Measurements from ENCODE around the gene TCF7. TPM values are rescaled to one million over a fixed set of nuclear protein-coding genes. Genes with fewer than 3 reads are reported as not detected.

Gene TCF7
- total RNA-seq = 8.5 TPM

DNA sequence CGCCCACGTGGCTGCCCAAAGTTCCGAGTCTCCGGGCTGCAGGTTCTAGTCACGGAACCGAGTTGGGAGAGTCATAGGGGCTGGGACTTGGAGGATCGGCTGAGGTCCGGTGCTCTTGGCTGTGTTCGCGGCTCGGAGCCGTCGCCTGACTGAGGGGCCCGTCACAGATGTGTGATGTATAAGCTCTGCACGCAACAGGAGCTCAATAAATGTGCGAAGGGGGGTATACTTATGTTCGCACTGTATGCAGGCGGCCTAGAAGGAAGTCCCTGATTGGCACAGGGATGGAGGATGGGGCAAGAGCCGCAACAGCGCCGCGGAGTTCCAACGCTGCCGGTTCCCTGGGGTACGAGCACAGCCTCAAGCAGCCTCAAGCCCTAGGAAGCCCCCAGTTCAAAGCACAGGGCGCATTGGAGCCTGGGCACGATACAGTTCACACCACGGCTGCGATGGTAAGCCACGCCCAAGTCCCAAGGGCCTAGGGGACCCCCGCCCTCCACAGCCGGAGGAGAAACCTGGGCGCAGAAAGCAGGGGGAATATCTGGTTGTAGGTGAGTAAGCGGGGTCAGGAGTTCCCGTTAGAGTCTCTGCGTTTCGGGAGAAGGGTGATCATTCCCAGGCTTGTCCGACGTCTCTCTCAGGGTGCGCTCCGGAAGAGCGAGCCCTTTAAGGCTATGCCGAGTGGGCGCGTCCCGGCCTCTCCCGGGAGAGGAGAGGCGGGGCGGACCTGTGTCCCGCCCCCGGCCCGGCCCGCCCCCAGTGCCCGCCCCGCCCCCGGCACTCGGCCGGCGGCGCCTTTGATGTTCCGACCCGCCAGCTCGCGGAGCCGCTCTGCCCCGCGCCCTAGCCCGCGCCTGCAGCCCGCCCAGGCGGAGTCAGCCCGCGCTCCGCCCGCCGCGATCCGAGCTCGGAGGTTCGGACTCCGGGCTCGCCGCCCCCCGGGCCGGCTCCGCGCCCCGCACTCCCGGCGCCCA lies at the start of gene TCF7:
TCF7 (plus strand) TSS at position 780 of the 974 bp plus-strand sequence. CDS start 226 bp downstream, outside the sequence.
- DNase-seq (ENCODE audit: low spot score) (peak; percentile 81), ATAC-seq (peak; percentile 94)
- intact Hi-C loops (cut with DNase I) = no loop called here

DNA sequence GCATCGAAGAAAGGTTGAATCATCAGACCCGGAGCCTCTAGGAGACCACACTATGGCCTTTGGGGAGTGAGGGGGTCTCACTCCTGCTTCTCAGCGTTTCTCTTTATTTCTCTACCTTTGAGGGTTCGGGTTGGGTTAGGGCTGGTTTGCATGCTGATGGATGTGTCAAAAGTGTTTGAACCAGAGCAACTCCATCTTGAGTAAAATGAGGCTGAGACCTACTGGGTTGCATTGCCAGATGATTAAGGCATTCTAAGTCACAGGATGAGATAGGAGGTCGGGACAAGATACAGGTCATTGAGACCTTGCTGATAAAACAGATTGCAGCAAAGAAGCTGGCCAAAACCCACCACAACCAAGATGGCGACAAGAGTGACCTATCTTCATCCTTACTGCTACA lies 44.9 kb upstream of the TCF7 start:
- intact Hi-C loops (cut with DNase I) = no loop called here
- DNase-seq (ENCODE audit: low spot score) (no peak), ATAC-seq (no peak)

DNA sequence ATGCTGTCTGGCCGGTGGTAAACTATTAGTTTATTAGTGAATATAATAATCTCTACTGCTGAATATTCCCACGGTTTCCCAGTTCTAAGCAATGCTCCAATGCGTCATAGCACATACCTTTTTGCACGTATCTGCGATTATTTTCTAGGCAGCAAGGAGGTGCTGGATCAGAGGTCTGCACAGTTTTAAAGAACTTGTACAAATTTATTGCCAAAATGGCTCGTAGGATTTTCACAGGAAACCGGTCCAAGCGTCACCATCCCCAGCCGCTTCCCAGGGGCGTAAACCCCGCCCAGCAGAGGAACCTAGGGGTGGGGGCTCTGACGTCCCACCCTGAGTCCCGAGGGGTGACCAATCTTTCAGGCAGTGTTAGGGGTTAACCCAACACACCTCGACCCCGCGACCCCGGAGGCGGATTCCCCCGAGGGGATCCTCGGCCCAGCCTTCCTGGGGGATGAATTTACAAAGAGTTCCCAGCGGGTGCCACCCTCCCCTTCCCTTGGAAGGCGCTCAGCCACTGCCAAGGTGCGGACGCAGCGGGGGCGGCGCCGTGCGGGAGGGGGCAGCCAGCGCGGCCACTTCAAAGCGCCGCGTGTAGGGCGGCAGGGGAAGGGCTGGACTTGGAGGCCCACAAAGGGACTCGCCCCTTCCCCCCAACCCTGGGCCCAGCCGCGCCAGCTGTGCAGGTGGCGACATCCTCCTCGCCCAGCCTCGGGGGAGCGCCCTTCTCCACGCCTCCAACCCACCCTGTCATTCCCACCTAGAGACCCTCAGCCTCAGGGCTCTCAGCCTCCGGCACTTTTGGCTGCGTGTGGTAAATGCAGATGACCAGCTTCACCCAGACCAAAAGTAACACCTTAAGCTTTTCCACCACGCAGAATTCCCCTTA lies 43.5 kb upstream of the TCF7 start:
- peak; percentile 39 for ATAC-seq
- intact Hi-C loops (cut with DNase I) = no loop called here
- no peak for DNase-seq (ENCODE audit: low spot score)

DNA sequence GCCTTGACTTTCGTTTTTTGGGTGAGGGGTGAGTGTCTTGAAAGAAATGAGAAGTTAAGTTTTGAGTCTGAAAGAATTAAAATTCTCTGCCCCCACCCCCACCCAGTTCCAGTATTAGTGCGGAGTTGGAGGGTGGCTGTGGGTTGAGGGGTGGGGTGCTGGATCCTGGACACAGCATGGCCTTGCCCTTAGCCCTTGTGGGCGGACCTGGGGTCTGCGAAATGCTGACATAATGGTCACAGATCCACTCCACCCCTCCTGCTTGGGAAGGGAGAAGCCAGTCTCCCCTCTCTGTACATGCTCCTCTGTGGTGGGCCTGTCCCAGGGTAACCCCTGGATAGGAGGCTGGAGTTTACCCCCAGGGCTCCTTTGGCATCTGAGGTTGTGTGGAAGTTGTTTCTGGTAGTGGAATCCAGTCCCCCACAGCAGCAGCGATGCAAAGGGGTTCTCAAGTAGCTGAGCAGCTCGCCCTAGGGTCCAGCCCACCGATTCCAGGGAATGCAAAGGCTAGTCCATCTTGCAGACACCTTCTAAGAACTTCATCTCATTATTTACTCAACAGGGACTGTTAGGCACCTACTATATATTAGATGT lies 42.8 kb upstream of the TCF7 start:
- intact Hi-C loops (cut with DNase I) = no loop called here
- DNase-seq (ENCODE audit: low spot score) = no peak
- ATAC-seq = no peak

DNA sequence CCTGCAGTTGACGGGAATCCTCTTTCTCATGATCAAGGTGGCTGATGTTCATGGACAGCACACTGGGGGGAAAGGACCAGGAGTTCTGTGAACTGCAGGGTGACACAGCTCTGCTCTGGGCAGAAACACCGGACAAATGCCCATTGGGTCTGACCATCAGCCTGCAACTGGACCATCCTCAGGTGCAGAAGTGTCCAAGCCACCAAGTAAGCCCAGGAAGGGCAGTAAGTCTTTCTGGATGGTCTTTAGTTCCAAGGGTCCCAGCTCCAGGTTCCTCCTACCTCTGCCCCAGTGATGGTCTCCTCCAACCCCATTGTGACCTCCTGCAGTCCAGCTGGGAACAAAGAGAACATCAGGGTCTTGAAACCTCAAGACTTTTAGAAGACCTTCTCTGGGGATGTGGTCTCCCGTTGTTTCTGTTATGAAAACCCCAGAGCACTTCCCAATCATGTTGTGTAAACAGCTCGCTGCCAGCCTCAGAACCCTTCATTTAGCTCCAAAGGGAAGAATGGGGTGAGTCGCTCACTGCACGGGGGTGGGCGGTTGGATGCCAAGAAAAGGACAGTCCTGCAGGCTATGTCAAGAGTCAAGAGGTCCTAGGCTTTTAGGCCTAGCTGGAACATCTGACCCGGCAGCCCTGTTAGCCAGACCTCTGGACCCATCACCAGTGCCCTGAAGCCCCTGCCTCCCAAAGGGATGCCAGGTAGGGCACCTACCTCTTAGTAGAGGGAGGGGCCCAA lies 41.8 kb upstream of the TCF7 start:
- no peak for ATAC-seq
- intact Hi-C loops (cut with DNase I) = no loop called here
- DNase-seq (ENCODE audit: low spot score) = no peak

DNA sequence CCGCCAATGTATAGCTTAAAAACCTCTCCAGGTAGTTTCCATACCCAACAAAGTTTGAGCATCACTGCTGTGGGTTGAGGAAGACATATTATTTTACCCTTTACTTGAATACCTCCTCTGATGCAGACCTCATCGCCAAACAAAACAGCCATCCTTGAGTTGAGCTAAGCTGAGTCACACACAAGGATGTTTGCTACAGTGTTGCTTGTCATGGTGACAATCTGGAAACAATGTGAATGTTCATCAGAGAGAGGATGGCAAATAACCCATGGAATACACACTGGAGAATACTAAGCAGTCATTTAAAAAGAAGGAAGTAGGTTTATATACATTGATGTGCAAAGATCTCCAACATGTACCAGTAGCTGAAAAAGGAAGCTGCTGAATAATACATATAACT lies 41.1 kb upstream of the TCF7 start:
- ATAC-seq (no peak), DNase-seq (ENCODE audit: low spot score) (no peak)
- intact Hi-C loops (cut with DNase I) = no loop called here

DNA sequence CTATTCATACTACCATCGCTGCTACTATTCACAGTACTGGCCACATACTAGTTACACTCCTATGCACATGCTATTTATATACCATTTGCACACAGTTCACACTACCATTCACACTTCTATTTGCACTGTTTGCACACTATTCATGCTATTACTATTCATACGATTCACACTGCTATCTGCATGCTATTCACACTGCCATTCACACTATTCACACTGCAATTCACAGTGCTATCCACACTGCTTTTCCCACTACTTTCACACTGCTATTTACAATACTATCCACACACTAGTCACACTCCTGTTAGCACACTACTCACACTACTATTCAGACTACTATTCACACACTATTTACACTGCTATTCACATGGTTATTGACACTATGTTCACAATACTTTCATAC lies 39.4 kb upstream of the TCF7 start:
- DNase-seq (ENCODE audit: low spot score) = no peak
- intact Hi-C loops (cut with DNase I) = no loop called here
- no peak for ATAC-seq

DNA sequence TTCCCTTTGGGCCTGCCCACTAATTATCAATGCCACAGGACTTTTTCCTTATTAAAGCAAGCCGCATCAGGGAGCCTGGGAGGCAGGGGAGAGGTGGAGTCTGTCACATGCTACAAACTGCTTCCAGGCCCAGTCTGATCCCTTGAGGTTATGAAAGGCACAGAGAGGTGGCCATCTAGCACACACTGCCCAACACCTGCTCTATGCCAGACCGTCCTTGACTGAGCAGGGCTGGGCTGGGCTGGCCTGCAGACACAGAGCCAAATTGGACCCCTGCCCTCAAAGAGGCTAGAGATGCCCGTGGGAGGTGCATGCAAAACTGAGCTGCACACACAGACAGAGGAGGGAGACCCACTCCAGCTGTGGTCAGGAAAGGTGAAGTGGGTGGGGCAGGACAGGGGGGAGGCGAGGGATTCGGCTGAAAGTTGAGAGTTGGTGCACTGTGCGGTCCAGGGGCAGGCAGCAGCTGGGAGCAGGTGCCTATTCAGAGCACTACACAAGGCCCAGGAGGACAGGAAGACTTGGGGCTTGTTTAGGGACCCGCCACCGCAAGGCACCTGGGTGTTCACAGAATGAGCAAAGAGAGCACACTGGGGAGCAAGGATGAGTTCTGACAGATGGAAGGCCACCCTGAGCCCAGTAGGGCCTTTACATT lies 36.4 kb upstream of the TCF7 start:
- ATAC-seq = no peak
- DNase-seq (ENCODE audit: low spot score) = no peak
- intact Hi-C loops (cut with DNase I) = no loop called here

DNA sequence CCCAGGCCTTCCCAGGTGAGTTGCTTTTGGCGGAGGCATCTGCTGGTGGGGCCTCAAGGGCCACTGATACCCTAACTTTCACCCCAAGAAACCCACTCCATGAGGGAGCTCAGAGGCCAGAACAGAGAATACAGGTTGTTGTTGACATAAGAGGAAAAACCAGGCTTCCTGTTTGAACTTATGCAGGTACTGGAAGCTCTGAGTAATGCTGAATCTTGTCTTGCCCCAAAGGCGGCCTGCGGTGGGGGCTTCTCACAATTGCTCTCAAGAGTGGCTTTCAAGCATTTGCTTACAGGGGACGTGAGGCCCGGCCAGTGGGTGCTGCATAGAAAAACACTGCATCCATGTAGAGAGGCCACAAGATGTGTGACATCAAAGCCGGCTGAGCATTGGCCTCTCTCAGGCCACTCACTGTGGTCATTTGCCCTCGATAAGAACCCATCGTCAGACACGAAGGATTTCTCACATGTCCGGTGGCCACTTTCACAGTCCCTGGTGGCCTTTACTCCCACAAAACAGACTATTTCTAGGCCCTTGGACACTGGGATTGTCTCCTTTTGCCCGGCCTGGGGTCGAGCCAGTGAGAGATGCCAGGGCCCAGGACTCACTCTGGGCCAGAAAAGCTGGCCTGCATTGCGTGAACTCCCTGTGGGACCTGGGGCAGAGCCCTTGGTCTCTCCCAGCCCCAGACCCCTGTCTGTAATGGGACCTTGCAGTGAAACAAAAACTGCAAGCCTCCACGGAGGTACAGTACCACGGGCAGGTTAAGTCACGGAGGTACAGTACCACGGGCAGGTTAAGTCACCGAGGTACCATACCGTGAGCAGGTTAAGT lies 34.5 kb upstream of the TCF7 start:
- ATAC-seq (no peak), DNase-seq (ENCODE audit: low spot score) (no peak)
- intact Hi-C loops (cut with DNase I) = no loop called here

DNA sequence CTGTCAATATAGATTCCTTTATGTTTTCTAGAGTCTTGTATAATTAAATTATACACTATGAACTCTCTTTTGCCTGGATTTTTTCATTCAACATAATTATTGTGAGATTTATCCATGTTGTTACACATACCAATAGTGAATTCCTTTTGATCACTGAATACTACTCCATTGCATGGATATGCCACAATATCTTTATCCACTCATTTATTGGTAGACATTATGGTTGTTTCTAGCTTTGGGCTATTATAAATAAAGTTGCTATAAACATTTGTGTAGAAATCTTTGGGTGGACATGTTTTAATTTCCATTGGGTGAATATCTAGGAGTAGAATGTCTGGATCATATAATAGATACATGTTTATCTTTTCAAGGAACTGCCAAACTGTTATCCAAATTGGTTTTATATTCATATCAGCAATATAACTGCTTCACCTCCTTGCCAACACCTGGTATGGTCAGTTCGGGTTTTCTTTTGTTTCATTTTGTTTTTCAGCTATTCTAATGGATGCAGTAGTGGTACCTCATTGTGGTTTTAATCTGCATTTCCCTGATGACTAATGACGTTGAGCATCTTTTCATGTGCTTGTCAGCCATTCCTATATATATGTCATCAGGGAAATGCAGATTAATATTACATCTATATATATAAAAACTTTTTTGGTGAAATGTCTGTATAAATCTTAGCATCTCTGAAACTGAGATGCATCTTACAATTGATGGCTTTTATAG lies 32.1 kb upstream of the TCF7 start:
- ATAC-seq = no peak
- DNase-seq (ENCODE audit: low spot score) = no peak
- intact Hi-C loops (cut with DNase I) = no loop called here

DNA sequence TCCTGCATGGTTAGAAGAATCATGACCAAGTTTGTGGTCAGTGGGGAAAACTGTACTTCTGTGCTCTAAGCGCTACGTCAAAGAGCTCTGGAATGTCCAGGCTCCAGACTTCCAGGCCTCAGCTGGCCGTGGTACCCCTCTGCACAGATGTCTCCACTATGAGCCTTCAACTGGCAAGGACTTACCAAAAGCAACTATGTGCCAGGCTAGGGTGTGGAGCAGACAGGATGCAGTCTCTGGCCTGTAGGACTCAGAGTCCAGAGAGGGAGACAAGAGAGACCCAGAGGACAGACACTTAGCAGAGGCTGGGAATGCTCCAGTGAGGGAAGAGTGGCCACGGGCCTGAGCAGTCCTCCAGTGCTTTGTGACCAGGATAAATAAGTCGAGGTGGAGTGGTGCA lies 31.0 kb upstream of the TCF7 start:
- intact Hi-C loops (cut with DNase I) = no loop called here
- ATAC-seq = no peak
- DNase-seq (ENCODE audit: low spot score) = no peak

DNA sequence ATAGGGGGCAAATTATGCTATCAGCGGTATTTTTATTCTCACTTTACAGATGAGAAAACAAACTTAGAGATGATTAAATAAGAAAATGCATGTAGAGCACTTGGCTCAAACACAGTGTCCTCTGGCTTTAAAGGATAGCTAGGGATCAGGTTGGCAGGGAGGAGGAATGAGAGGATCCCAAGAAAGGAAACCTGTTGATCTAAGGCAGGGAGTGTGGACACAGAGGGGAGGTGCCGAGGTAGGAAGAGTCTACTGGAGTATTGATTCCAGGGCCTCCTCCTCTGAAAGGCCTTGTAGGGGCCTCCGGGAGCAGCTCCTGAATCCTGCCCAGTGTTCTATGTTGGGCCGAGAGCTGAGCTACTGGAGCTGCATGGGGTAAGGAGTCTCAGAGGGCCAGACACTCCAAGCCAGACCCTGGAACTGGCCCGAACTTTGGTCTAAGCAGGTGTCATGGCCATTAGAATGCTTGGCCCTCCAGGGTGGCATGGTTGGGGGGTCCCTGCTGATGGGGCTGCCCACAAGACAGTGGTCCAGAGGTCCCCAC lies 30.4 kb upstream of the TCF7 start:
- no peak for DNase-seq (ENCODE audit: low spot score)
- intact Hi-C loops (cut with DNase I) = no loop called here
- no peak for ATAC-seq

DNA sequence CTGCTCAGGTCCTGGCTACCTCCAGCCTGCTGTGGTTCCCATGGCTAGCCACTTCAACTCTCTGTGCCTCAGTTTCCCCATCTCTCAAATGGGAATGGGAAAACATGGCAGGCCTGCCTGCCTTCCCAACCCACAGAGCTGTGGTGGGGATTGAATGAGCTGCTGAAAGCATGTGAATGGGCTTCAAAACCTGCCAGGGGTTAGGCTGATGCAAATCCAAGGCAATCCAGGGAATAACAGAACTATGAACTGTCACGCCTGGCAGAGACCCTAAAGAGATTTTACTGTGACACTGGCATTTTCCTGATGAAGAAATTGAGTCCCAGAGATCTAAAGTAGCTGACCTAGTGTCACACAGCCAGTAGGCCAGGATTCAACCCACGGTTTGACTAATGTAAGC lies 29.9 kb upstream of the TCF7 start:
- no peak for ATAC-seq
- no peak for DNase-seq (ENCODE audit: low spot score)
- intact Hi-C loops (cut with DNase I) = no loop called here

DNA sequence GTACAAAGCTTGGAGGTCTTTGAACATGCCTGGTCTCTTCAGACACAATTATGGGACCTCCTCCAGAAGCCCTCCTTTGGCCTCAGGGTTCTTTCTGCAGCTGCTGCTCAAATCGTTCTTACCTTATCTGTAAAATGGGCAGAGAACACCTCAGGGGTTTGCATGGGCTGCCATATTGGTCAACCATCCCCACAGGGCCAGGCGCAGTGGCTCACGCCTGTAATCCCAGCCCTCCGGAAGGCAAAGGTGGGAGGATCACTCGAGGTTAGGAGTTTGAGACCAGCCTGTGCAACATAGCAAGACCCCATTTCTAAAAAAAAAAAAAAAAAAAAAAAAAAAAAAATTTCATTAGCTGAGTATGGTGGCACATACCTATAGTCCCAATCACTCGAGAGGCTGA lies 29.1 kb upstream of the TCF7 start:
- DNase-seq (ENCODE audit: low spot score) (no peak), ATAC-seq (no peak)
- intact Hi-C loops (cut with DNase I) = no loop called here

DNA sequence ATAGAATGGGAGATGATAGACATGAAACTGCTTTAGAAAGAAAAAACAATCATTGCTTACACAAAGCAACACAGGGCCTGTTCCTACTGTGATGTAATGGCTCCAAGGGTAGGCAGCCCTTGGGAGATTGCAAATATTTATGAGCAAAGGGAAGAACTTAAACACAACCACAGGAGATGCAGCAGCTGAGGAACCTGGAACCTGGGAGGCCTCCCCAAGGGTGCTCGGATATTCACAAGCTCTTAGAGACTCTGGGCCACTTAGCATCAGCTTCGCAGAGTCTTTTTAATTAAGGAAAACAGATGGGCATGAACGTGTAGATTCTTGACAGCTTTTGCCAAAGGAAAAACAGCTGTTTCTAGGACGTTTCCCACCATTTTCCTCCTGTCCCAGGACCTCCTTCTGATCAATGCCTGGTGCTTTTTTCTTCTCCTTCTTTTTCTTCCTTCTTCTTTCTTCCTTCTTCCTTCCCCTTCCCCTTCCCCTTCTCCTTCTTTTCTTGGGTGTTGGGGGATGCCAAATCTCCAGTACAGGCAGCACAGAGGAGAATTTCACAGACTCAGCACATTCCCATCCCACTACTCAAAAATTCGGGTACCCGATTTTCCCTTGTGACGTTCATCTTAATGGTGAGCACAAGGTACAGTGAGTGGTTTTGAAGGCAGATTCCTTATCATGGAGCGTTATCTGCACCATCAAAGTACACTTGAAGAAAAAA lies 28.1 kb upstream of the TCF7 start:
- DNase-seq (ENCODE audit: low spot score) = no peak
- intact Hi-C loops (cut with DNase I) = no loop called here

DNA sequence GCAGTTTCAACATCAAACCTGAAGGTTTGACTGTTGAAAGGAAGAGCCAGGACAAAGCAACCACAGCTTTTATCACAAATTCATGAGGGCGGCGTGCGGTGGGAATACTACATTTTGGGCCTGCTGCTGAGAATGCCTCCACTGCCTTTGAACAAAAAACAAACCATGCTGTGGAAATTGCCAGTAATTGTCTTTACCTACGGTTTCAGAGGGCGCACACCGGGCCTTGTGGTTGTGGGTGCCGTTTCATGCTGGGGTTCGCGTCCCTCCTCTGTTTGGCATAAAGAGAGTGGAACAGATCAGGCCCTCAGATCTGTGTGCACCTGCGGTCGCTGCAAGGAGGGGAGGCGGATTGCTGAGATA lies 27.6 kb upstream of the TCF7 start:
- no peak for ATAC-seq
- no peak for DNase-seq (ENCODE audit: low spot score)
- intact Hi-C loops (cut with DNase I) = no loop called here

More for the DNA sequence above, 28.1 kb upstream of the TCF7 start:
- no peak for ATAC-seq

Measured in sciatic nerve (tissue), 2 donors.